HepG2 (cell line): Measurements from ENCODE around the gene SYCP2L. TPM values are rescaled to one million over a fixed set of nuclear protein-coding genes. Genes with fewer than 3 reads are reported as not detected.

ENCODE experiments used
- AKAP8 ChIP-seq: sonication (generic); formaldehyde crosslinking; IDR thresholded peaks from 2 replicates; pipeline ENCODE4 v1.5.1; 2020; ENCODE audit warnings: mild to moderate bottlenecking, missing genetic modification reagents
- BCL6 ChIP-seq: IDR thresholded peaks from 2 replicates; pipeline ENCODE4 v1.6.1; 2016; ENCODE audit warnings: missing genetic modification reagents, missing compliant biosample characterization
- FOXJ3 ChIP-seq: sonication (generic); formaldehyde crosslinking; IDR thresholded peaks from 2 replicates; pipeline ENCODE4 v1.4.0; 2020; ENCODE audit warnings: missing genetic modification reagents, mild to moderate bottlenecking, borderline replicate concordance
- FOXO1 ChIP-seq: sonication (generic); formaldehyde crosslinking; IDR thresholded peaks from 2 replicates; pipeline ENCODE4 v1.4.0; 2020; ENCODE audit warnings: missing genetic modification reagents
- HDAC1 ChIP-seq: sonication (generic); formaldehyde crosslinking; IDR thresholded peaks from 2 replicates; pipeline ENCODE4 v1.5.1; 2020; ENCODE audit warnings: mild to moderate bottlenecking, missing genetic modification reagents
- KAT2B ChIP-seq: fragments of 150-350 bp; IDR thresholded peaks from 2 replicates; pipeline ENCODE4 v1.6.1; 2014; ENCODE audit warnings: low read depth, low read length, borderline replicate concordance
- KDM6A ChIP-seq: IDR thresholded peaks from 2 replicates; pipeline ENCODE4 v1.6.1; 2016; ENCODE audit warnings: low read depth
- MEIS2 ChIP-seq: sonication (generic); formaldehyde crosslinking; IDR thresholded peaks from 2 replicates; pipeline ENCODE4 v1.9.0; 2021; ENCODE audit warnings: mild to moderate bottlenecking, missing genetic modification reagents
- MXI1 ChIP-seq: IDR thresholded peaks from 3 replicates; pipeline ENCODE4 v1.6.1; 2012; ENCODE audit warnings: low read depth, low read length, inconsistent platforms, borderline replicate concordance
- PRMT3 ChIP-seq: sonication (generic); formaldehyde crosslinking; IDR thresholded peaks from 2 replicates; pipeline ENCODE4 v1.8.1; 2022; ENCODE audit warnings: low read depth, mild to moderate bottlenecking, moderate library complexity, missing genetic modification reagents, borderline replicate concordance
- RAD51 ChIP-seq: fragments of 450-650 bp; IDR thresholded peaks from 2 replicates; pipeline ENCODE4 v1.6.1; 2016; ENCODE audit warnings: borderline replicate concordance
- TFE3 ChIP-seq: IDR thresholded peaks from 2 replicates; pipeline ENCODE4 v1.6.1; 2016
- XRCC5 ChIP-seq: fragments of 200-400 bp; formaldehyde crosslinking; optimal IDR thresholded peaks from 2 replicates; pipeline ENCODE3; 2017; ENCODE audit warnings: mild to moderate bottlenecking, low read length
- ZBTB33 ChIP-seq: sonication (generic); formaldehyde crosslinking; IDR thresholded peaks from 2 replicates; pipeline ENCODE4 v1.4.0; 2020; ENCODE audit warnings: missing genetic modification reagents
- ZFP82 ChIP-seq: sonication (generic); formaldehyde crosslinking; IDR thresholded peaks from 2 replicates; pipeline ENCODE4 v1.5.1; 2020; ENCODE audit warnings: mild to moderate bottlenecking, missing genetic modification reagents, borderline replicate concordance
- ZMYM4 ChIP-seq: sonication (generic); formaldehyde crosslinking; IDR thresholded peaks from 2 replicates; pipeline ENCODE4 v1.8.1; 2023; ENCODE audit warnings: mild to moderate bottlenecking, missing genetic modification reagents
- ZNF468 ChIP-seq: sonication (generic); formaldehyde crosslinking; IDR thresholded peaks from 2 replicates; pipeline ENCODE4 v1.8.0; 2022; ENCODE audit warnings: mild to moderate bottlenecking, moderate library complexity, missing genetic modification reagents
- ZNF687 ChIP-seq: sonication (generic); formaldehyde crosslinking; IDR thresholded peaks from 2 replicates; pipeline ENCODE4 v1.5.1; 2020; ENCODE audit warnings: mild to moderate bottlenecking, missing genetic modification reagents, moderate library complexity
- ZNF790 ChIP-seq: sonication (generic); formaldehyde crosslinking; IDR thresholded peaks from 2 replicates; pipeline ENCODE4 v1.8.0; 2022; ENCODE audit warnings: missing genetic modification reagents, mild to moderate bottlenecking, borderline replicate concordance
- ZZZ3 ChIP-seq: sonication (generic); formaldehyde crosslinking; IDR thresholded peaks from 2 replicates; pipeline ENCODE4 v1.4.0; 2020; ENCODE audit warnings: missing genetic modification reagents, mild to moderate bottlenecking, borderline replicate concordance
- polyA plus RNA-seq, 8 experiments: library from polyadenylated mRNA; depleted of rRNA in 3 of 8; stranded (reverse) in 7 of 8; unstranded in 1 of 8; fragments of >200 nt; fragmentation: Illumina TruSeq in 4 of 8; extraction: Trizol in 4 of 8; gene quantifications; 2 replicates each; pipeline versions ENCODE4 v1.2.1 to v1.2.3, GENCODE V29; 2011 to 2016; ENCODE audit warnings: low read depth in 4 of 8, missing spikeins in 1 of 8, mixed read lengths in 1 of 8; ENCODE audit not compliant: insufficient read depth in 1 of 8
- total RNA-seq, 5 experiments: library from RNA; depleted of rRNA; stranded (reverse); fragments of >200 nt; fragmentation: Illumina TruSeq; extraction: Trizol; gene quantifications; 2 replicates each; pipeline ENCODE4 v1.2.3, GENCODE V29; 2016; ENCODE audit warnings: low read depth in 1 of 5

Gene SYCP2L
- total and polyA plus RNA-seq, 2 of the 13 experiments (the other 11 are each of a cell fraction or from before 2014, with no cell fraction given), result 0.22 to 0.54 TPM

GRCh38 chr6:11007715-11008608, 121.1 kb downstream of the SYCP2L start (continued):
- no peak for TF ChIP-seq ZZZ3 (CRISPR knock-in tag)
- peak; percentile 70; the same call in 1 of the 2 replicates for TF ChIP-seq FOXJ3
- TF ChIP-seq ZNF468, result no peak
- peak; percentile 16; the same call in 1 of the 2 replicates for TF ChIP-seq KDM6A (CRISPR knock-in tag)
- TF ChIP-seq MXI1, result 0 out of 3 replicates have a peak, but pooled peaks have one; percentile 26
- no peak for TF ChIP-seq KAT2B
- no peak for TF ChIP-seq ZNF790 (CRISPR knock-in tag)
- TF ChIP-seq ZNF687 (CRISPR knock-in tag), result peak; percentile 77
- TF ChIP-seq BCL6 (CRISPR knock-in tag), result peak; percentile 79
- 0 out of 2 replicates have a peak, but pooled peaks have one; percentile 28 for TF ChIP-seq TFE3
- 0 out of 2 replicates have a peak, but pooled peaks have one; percentile 57 for TF ChIP-seq ZFP82 (CRISPR knock-in tag)
- peak; percentile 79 for TF ChIP-seq ZMYM4 (CRISPR knock-in tag)
- TF ChIP-seq AKAP8 (CRISPR knock-in tag), result no peak
- peak; percentile 62 for TF ChIP-seq HDAC1
- peak; percentile 85 for TF ChIP-seq FOXO1 (CRISPR knock-in tag)
- TF ChIP-seq PRMT3, result no peak
- peak; percentile 86 for TF ChIP-seq MEIS2 (CRISPR knock-in tag)
- TF ChIP-seq RAD51, result no peak
- TF ChIP-seq XRCC5, result peak; percentile 28
- peak; percentile 67 for TF ChIP-seq ZBTB33 (CRISPR knock-in tag)
